CD4-positive, CD25-positive, alpha-beta regulatory T cell (primary cell): ENCODE data around the gene FOXJ1. TPM values are rescaled to one million over a fixed set of nuclear protein-coding genes. Genes with fewer than 3 reads are reported as not detected.

Source experiments
- ATAC-seq, 2 donors: fragments of 150-1000 bp; cut with Tn5 transposase; one replicate each; pipeline ENCODE4 v1.10.0; 2021; ENCODE audit warnings: low read depth in 2 of 2, moderate number of reproducible peaks in 2 of 2, moderate library complexity in 1 of 2
- DNase-seq, 3 donors: peaks; one replicate each; pipeline versions ENCODE4 v3.0.0 to v3.0.0-alpha.2; 2012 to 2022; ENCODE audit warnings: mixed read lengths in 1 of 3
- H3K27ac ChIP-seq: one replicate; pipeline ENCODE4 v1.7.0; 2013; ENCODE audit warnings: mild to moderate bottlenecking, low read length; ENCODE audit not compliant: insufficient read depth, poor library complexity, severe bottlenecking
- H3K27me3 ChIP-seq: one replicate; pipeline ENCODE4 v1.7.0; 2013; ENCODE audit warnings: low read length; ENCODE audit not compliant: control insufficient read depth, insufficient read depth
- H3K36me3 ChIP-seq: one replicate; pipeline ENCODE4 v1.7.0; 2013; ENCODE audit warnings: mild to moderate bottlenecking, low read length, moderate library complexity; ENCODE audit not compliant: control insufficient read depth, insufficient read depth
- H3K4me1 ChIP-seq: 2 replicates; pipeline ENCODE4 v1.7.0; 2013; ENCODE audit warnings: mild to moderate bottlenecking, low read length; ENCODE audit not compliant: insufficient read depth, control insufficient read depth, poor library complexity, severe bottlenecking
- H3K4me3 ChIP-seq: one replicate; pipeline ENCODE4 v1.7.0; 2013; ENCODE audit warnings: low read depth, mild to moderate bottlenecking, low read length, moderate library complexity
- H3K9me3 ChIP-seq, 2 experiments: 1 replicate in 1 of 2; 2 replicates in 1 of 2; pipeline ENCODE4 v1.7.0; 2013; ENCODE audit warnings: low read length in 2 of 2, mild to moderate bottlenecking in 1 of 2, moderate library complexity in 1 of 2; ENCODE audit not compliant: control insufficient read depth in 2 of 2
- H3K27ac Mint-ChIP-seq, 3 donors: one replicate each; pipeline ENCODE4 v1.8.0; 2020 to 2022; ENCODE audit warnings: mild to moderate bottlenecking in 3 of 3, mixed read lengths in 3 of 3, moderate library complexity in 2 of 3
- H3K27me3 Mint-ChIP-seq: one replicate; pipeline ENCODE4 v1.8.0; 2022; ENCODE audit warnings: mild to moderate bottlenecking, mixed read lengths
- H3K36me3 Mint-ChIP-seq: one replicate; pipeline ENCODE4 v1.8.0; 2020; ENCODE audit warnings: mixed read lengths
- H3K4me1 Mint-ChIP-seq, 4 donors: one replicate each; pipeline ENCODE4 v1.8.0; 2020 to 2022; ENCODE audit warnings: mixed read lengths in 4 of 4, mild to moderate bottlenecking in 1 of 4
- H3K4me3 Mint-ChIP-seq, 4 donors: one replicate each; pipeline ENCODE4 v1.8.0; 2020 to 2022; ENCODE audit warnings: mild to moderate bottlenecking in 4 of 4, mixed read lengths in 4 of 4, moderate library complexity in 3 of 4
- H3K9me3 Mint-ChIP-seq, 7 donors: one replicate each; pipeline ENCODE4 v1.8.0; 2020 to 2022; ENCODE audit warnings: mixed read lengths in 7 of 7, mild to moderate bottlenecking in 3 of 7, moderate library complexity in 2 of 7
- polyA plus RNA-seq, 4 donors: library from polyadenylated mRNA; unstranded; fragments of 300-500 nt; fragmentation: Illumina TruSeq; gene quantifications; one replicate each; pipeline ENCODE4 v1.2.3, GENCODE V29; 2021
- total RNA-seq: library from RNA; stranded (reverse); gene quantifications from one replicate; pipeline ENCODE4 v1.2.3, GENCODE V29; 2022

FOXJ1 gene
- total and polyA plus RNA-seq, 5 donors from 2014 or later = 0.14 to 1.0 (median 0.24) TPM; not detected in 2

DNA sequence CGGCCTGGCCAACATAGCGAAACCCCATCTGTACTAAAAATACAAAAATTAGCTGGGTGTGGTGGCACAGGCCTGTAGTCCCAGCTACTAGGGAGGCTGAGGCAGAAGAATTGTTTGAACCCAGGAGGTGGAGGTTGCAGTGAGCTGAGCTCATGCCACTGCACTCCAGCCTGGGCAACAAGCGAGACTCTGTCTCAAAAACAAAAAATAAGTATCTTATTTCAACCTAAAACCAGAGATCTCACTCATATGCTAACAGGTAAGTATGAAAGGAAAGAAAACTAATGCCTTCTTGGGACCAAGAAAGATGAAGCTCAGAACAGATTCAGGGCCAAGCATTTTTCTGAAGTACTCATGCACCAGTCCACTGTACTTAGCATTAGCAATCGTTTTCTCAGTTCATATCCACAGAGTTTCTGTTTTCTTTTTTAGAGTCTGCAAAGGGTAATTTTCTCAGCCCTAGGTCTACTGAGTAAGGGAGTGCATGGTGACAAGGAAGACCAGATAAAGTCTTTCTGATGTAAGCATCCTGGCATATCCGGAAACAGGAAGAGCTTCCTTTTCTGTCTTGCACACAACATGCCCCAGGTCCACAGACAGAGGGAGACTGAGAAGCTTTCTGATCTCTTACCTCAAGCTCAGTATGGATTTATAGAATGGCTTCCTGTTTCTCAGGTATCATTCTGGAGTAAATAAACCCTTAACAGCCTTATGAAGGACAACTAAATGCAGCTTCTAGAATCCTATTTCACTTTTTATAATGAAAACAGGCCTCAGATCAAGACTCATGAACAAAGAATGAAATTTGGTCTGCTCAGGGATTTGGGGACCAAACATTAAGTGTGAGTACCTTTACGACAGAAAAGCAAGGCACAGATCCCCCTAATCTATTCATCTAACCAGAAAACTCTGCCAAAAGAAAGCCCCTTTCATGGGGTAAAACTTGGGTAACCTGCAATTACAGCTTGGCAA is 38.7 kb upstream of the FOXJ1 start:
- Histone ChIP-seq H3K9me3 (no peaks in the 10 kb centered on the region), H3K4me3 (peak overlapping the region; percentile 67), H3K36me3 (no peaks in the 10 kb centered on the region), H3K4me1 (peaks cover 57% of the 10 kb centered on the region), H3K27ac (peak overlapping the region; percentile 75), H3K27me3 (no peaks in the 10 kb centered on the region)
- Mint-ChIP-seq H3K4me1 (peaks cover 21 to 70% (median 35%) of the 10 kb centered on the region in 4 donors), H3K27me3 (no peaks in the 10 kb centered on the region), H3K4me3 (peak overlapping the region; percentile 1 to 65 (median 49)), H3K36me3 (peaks cover under 1% of the 10 kb centered on the region), H3K9me3 (no peaks in the 10 kb centered on the region), H3K27ac (peak overlapping the region; percentile 92 to 94 (median 92))
- DNase-seq = peak; percentile 15 to 93 (median 64)
- ATAC-seq = peak; percentile 80 to 85

DNA sequence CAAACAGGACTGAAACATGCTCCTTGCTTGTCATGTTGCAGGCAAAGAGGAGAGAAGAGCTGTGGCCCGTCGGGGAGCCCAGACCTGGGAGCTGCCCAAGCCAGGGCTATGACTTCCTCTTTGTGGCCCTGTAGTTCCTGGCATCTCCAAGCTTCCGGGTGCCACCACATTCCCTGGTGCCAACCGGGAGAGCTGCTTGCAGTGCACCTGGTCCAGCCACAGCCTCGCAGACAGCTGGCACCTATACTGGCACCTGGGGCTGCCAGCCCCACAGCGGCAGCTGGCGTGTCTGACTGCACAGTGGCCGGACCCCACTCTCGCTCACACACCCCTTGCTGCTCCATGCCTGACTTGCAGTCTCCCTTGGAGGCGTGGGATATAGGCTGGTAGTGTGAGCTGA is 37.1 kb upstream of the FOXJ1 start:
- DNase-seq (no peak), ATAC-seq (no peak)
- Histone ChIP-seq H3K27ac (peak overlapping the region; percentile 75), H3K36me3 (no peaks in the 10 kb centered on the region), H3K27me3 (no peaks in the 10 kb centered on the region), H3K4me1 (peaks cover 53% of the 10 kb centered on the region), H3K9me3 (no peaks in the 10 kb centered on the region), H3K4me3 (no peak overlapping the region)
- H3K27me3 Mint-ChIP-seq = no peaks in the 10 kb centered on the region
- peaks cover 21 to 64% (median 31%) of the 10 kb centered on the region in 4 donors for H3K4me1 Mint-ChIP-seq
- H3K27ac Mint-ChIP-seq = peak overlapping the region; percentile 92 to 94 (median 92)
- H3K4me3 Mint-ChIP-seq = no peak overlapping the region
- H3K9me3 Mint-ChIP-seq = no peaks in the 10 kb centered on the region
- no peaks in the 10 kb centered on the region for H3K36me3 Mint-ChIP-seq

DNA sequence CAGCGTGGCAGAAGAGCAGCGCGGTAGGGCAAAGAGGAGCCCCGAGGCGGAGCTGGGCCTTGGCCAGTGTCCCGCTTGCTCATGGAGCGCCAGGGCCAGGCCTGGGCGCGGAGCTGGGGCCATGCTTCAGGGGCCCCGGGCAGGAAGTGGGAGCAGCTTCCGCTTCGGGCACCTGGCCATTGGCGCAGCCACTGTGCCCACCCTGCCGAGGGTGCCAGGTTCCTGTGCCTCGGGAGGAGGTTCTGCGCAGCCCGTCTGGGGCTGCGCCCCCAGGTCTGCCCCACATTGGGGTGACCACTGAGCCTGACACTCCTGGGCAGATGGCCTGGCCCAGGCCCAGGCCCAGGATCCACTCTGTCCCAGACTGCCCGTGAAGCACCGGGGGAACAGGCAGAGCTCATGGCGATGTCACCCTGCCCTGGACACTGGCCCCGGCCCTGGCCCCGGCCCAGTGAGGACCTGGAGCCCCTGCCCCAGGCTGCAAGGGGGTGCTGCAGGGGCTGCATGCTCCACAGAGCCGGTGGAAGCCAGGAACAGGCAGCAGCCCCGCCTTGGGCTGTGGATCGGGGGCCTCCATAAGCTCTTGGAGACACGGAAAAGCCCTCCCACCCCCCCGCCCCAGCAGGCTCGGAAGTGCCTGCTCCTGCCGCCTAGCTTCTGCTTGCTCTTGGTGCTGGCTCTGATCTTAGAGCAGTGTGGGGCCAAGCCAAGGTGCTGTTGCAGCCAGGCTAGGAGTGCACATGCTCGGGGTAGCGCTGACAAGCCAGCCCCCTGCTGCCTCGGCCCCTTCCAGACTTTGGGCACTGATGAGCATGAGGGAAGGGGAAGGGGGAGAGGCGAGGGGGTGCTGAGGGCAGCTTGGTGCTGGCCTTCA is 35.9 kb upstream of the FOXJ1 start:
- H3K27ac ChIP-seq = no peak overlapping the region

DNA sequence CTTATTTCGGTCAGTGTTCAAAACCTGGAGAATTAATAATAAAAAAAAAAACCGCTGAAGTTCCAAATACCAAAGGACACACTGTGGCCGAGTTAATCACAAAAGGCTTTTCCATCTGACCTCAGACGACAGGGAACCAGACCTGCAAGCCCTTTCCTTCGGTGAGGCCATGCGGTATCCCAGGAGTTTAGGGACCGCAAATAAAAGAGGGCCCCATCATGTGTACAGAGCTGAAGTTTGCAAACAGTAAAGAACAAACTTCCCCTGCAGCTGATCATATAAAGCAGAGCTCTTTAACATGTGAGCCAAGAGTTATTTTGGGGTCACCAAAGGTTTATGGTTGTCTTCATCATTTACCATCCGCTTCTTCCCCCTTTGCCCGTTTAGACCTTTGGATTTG is 33.0 kb upstream of the FOXJ1 start:
- Histone ChIP-seq H3K36me3 (no peaks in the 10 kb centered on the region), H3K27me3 (no peaks in the 10 kb centered on the region), H3K4me1 (peaks cover 21% of the 10 kb centered on the region), H3K4me3 (no peak overlapping the region), H3K9me3 (no peaks in the 10 kb centered on the region), H3K27ac (no peak overlapping the region)
- no peak overlapping the region for H3K4me3 Mint-ChIP-seq
- H3K27ac Mint-ChIP-seq = no peak overlapping the region
- no peaks in the 10 kb centered on the region for H3K27me3 Mint-ChIP-seq
- H3K36me3 Mint-ChIP-seq = peaks cover 2% of the 10 kb centered on the region
- no peak for DNase-seq
- peaks cover 7 to 34% (median 7%) of the 10 kb centered on the region in 4 donors for H3K4me1 Mint-ChIP-seq
- peaks cover 0 to 1% (median 0%) of the 10 kb centered on the region in 7 donors for H3K9me3 Mint-ChIP-seq
- no peak for ATAC-seq

More for the DNA sequence above, 35.9 kb upstream of the FOXJ1 start:
- Histone ChIP-seq H3K4me3 (no peak overlapping the region), H3K27me3 (no peaks in the 10 kb centered on the region), H3K9me3 (no peaks in the 10 kb centered on the region), H3K4me1 (peaks cover 47% of the 10 kb centered on the region), H3K36me3 (no peaks in the 10 kb centered on the region)
- Mint-ChIP-seq H3K27me3 (no peaks in the 10 kb centered on the region), H3K4me1 (peaks cover 21 to 61% (median 25%) of the 10 kb centered on the region in 4 donors), H3K9me3 (no peaks in the 10 kb centered on the region), H3K4me3 (no peak overlapping the region), H3K36me3 (no peaks in the 10 kb centered on the region), H3K27ac (peak overlapping the region; percentile 89 to 92 (median 92))
- no peak for ATAC-seq
- no peak for DNase-seq

DNA sequence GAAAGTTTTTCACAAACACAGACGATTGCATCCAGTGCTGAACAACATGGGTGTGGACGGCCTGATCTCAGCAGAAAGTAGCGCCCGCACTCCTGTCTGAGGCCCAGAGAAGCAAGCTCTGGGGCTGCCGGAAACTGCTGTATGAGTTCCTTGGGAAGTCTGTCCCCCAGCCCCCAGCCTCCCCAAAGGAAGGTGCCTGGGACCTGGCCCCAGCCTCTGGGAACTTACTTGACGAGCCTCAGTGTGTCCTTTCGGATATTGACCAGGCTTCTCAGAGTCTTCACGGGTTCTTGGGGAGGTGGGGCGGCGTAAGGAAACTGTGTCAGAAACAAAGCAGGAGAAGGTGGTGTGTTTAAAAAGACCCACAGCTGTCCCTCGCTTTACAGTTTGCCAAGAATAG is 32.4 kb upstream of the FOXJ1 start:
- Mint-ChIP-seq H3K9me3 (peaks cover 0 to 2% (median 0%) of the 10 kb centered on the region in 7 donors), H3K36me3 (peaks cover 5% of the 10 kb centered on the region), H3K4me1 (peaks cover 1 to 30% (median 7%) of the 10 kb centered on the region in 4 donors), H3K27ac (no peak overlapping the region), H3K27me3 (no peaks in the 10 kb centered on the region), H3K4me3 (no peak overlapping the region)
- no peak overlapping the region for H3K27ac ChIP-seq
- DNase-seq (no peak), ATAC-seq (no peak)
- H3K4me1 ChIP-seq = peaks cover 15% of the 10 kb centered on the region
- H3K4me3 ChIP-seq = no peak overlapping the region
- H3K9me3 ChIP-seq = no peaks in the 10 kb centered on the region
- no peaks in the 10 kb centered on the region for H3K36me3 ChIP-seq
- H3K27me3 ChIP-seq = no peaks in the 10 kb centered on the region

DNA sequence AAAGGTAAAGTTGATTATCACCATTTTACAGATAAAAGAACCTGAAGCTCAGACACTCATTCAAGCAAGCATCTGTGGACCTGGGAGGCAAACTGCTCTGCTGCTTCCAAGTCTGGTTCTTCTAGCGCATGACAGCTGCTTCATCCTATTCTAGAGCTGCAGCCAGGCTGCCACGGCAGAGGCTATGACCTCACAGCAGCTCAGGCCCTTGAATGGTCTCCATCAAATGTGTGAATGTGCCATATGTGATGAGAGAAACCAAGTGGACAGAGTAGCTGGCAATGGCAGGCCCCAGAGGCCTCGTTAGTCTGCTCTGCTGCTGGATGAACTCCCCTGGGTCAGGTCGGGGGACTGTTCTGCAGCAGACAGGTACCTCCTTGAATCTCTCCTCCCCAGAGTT is 30.7 kb upstream of the FOXJ1 start:
- Histone ChIP-seq H3K4me3 (no peak overlapping the region), H3K9me3 (no peaks in the 10 kb centered on the region), H3K36me3 (no peaks in the 10 kb centered on the region), H3K4me1 (peaks cover 3% of the 10 kb centered on the region), H3K27me3 (no peaks in the 10 kb centered on the region), H3K27ac (no peak overlapping the region)
- Mint-ChIP-seq H3K36me3 (peaks cover 11% of the 10 kb centered on the region), H3K27ac (no peak overlapping the region), H3K4me3 (no peak overlapping the region), H3K4me1 (peaks cover 0 to 18% (median 7%) of the 10 kb centered on the region in 4 donors), H3K9me3 (peaks cover 0 to 5% (median 0%) of the 10 kb centered on the region in 7 donors), H3K27me3 (no peaks in the 10 kb centered on the region)
- ATAC-seq (no peak), DNase-seq (no peak)

DNA sequence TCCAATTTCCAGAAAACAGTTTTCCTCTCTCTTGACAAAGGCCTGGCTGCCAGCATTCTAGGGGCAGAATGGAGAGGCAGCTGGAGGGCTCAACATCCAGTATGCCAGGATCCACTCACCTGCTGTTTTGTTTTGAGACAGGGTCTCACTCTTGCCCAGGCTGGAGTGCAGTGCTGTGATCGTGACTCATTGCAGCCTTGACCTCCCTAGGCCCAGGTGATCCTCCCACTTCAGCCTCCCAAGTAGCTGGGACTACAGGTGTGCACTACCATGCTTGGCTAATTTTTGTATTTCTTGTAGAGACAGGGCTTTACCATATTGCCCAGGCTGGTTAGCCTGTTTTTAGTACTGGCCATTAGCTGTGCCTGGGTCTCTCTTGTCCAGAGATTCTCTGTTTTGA is 29.1 kb upstream of the FOXJ1 start:
- no peak for DNase-seq
- Histone ChIP-seq H3K9me3 (no peaks in the 10 kb centered on the region), H3K36me3 (no peaks in the 10 kb centered on the region), H3K27me3 (no peaks in the 10 kb centered on the region), H3K27ac (no peak overlapping the region), H3K4me1 (no peaks in the 10 kb centered on the region), H3K4me3 (no peak overlapping the region)
- peak overlapping the region in 1 of 3 donors; percentile 26 for H3K27ac Mint-ChIP-seq
- ATAC-seq = no peak
- no peak overlapping the region for H3K4me3 Mint-ChIP-seq
- H3K4me1 Mint-ChIP-seq = peaks cover 0 to 8% (median under 1%) of the 10 kb centered on the region in 4 donors
- no peaks in the 10 kb centered on the region for H3K27me3 Mint-ChIP-seq
- peaks cover 0 to 5% (median 0%) of the 10 kb centered on the region in 7 donors for H3K9me3 Mint-ChIP-seq
- peaks cover 15% of the 10 kb centered on the region for H3K36me3 Mint-ChIP-seq
